GM21526 (cell line): ENCODE results near the gene NKAIN4.

Experiments
- ATAC-seq: cut with Tn5 transposase; IDR thresholded peaks from one replicate; pipeline ENCODE4 v1.9.1; 2021; ENCODE audit warnings: moderate library complexity; ENCODE audit not compliant: unreplicated experiment, low FRiP score

Gene NKAIN4

GRCh38 chr20:63220696-63221399, 33.4 kb downstream of the NKAIN4 start:
- no peak for ATAC-seq

DNA sequence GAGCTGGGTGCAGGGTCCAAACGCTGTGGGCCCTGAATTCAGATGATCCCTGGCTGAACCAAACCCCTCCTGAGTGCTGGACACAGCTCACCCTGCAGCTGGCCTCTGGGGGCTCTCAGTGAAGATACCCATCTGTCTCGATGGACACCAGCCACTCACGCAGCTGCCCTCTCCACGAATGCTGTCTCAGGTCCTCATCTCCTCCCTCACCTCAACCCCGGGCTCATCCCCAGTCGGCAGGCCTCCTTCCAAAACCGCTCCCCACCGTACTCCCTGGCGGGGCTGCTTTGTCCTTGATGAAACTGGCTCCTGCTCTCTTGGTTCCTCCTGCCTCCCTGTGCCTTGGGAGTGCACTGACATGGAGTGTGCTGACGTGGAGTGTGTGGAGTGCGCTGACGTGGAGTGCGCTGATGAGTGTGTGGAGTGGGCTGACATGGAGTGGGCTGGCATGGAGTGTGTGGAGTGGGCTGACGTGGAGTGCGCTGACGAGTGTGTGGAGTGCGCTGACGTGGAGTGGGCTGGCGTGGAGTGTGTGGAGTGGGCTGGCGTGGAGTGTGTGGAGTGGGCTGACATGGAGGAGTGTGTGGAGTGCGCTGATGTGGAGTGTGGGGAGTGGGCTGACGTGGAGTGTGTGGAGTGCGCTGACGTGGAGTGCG, 34.3 kb downstream of the NKAIN4 start:
- no peak for ATAC-seq

- no peak for ATAC-seq
Measured at GRCh38 chr20:63219447-63219821, 34.8 kb downstream of the NKAIN4 start.

DNA sequence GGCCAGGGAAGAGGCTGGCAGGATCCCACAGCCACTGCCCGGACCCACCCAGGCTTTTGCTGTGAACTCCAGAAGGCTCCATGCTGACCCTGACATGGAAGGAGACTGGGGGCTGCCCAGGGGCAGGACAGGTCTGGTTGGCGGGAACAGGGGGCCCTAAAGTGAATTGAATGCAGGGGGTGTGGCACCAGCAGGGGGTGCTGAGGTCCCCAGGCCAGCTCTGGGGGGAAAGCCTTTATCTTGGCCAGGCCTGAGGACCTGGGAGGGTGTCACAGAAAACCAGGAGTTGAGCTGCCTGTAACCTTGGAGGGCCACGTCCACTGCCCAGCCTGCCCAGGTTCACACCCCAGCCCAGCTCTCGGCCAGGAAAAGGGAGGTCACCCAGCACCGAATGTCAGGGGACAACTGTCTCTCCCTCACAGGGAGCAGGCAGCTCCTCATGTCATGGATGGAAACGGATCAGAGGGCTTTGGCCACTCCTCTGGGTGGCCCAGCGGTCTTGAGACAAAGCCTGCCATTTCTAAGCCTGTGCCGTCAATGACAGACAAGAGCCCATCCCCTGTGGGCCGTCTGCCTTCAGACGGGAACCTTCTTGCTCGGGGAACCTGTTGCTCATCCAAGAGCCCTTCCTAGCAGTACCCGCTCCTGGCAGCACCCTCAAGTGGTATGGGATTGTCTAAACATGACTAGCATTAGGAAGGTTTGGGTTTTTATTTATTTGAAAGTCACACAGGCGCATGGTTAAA, 35.4 kb downstream of the NKAIN4 start:
- no peak for ATAC-seq

DNA sequence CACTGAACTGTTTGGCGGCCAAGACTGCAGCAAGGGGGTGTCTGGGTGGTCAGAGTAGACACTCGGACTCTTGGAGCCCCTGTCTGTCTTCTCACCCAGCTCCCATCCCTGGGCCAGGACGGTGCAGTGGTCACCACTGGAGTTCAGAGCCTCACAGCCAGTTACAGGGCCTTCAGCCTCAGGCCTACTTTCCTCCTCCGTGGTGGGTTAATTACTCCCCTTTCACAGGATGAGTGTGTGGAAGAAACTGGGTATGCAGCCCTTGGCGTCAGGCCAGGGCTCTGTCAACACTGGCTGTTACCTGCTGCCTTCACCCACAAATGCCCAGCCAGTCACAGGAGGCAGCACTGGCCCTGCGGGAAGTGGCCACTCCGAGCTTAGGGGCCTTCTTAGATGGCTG, 36.6 kb downstream of the NKAIN4 start:
- ATAC-seq: no peak

GRCh38 chr20:63216849-63217471, 37.3 kb downstream of the NKAIN4 start:
- no peak for ATAC-seq

DNA sequence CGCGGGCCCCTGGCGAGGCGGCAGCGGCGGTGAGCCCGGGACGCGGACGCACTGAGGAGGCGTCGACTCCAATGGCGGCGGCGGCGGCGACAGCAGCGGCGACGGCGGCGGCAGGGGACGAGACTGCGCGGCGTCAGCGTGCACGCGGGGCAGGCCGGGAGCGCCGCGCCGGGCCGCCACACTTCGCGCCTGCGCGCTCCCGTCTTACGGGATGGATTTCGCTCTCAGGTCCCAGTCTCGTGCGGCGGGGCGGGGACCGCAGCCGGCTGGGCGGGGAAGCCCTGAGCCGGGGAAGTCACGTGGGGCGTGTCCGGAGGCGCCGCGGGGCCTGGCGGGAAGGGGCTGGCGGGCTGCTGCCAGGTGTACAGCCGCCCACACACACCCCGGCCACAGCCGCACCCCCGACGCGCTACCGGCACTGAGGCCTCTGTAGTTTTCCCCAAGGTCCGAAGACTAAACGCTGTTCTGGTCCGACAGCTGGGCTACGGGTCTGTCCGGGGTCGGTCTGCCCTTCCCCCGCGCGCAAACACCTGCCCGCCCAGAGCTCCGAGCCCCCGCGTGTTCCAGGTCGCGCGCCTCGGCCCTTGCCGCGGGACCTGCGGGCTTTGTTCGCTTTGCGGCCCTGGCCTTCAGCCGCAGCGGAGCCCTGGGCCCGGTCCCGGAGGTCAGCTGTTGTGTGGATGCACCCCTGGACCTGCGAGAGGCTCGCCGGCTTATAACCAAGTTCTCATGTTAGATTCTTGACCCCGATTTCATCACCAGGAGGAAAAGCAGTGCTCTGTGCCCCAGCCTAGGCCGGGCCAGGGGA, 38.0 kb downstream of the NKAIN4 start, which contains the start of gene YTHDF1:
Gene YTHDF1, minus strand, starts transcription at position 91 of the 808 bp plus-strand sequence. CDS start 239 bp downstream, outside the sequence.
- ATAC-seq: peak; percentile 78

- peak; percentile 23 for ATAC-seq
Measured at GRCh38 chr20:63215101-63216040, 38.9 kb downstream of the NKAIN4 start.

GRCh38 chr20:63214514-63214913, 39.7 kb downstream of the NKAIN4 start:
- ATAC-seq: no peak

DNA sequence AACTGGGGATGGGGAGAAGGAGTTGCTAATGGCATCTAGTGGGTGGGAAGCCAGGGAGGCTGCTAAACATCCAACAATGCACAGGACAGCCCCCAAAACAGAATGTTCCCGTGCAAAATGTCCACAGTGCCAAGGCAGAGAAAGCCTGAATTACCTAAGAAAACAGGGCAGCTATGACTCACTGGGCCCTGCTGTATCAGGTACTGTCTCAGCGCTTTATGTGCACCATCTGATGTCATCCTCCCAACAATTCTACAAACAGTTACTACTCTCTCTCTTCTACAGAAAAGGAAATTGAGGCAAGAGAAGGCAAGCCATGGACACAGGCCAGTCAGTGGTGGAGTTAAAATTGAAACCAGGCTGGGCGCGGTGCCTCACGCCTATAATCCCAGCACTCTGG, 41.5 kb downstream of the NKAIN4 start:
- ATAC-seq: no peak

- ATAC-seq: no peak
Measured at GRCh38 chr20:63212393-63212730, 41.9 kb downstream of the NKAIN4 start.

- no peak for ATAC-seq
Measured at GRCh38 chr20:63210011-63210605, 44.2 kb downstream of the NKAIN4 start.

DNA sequence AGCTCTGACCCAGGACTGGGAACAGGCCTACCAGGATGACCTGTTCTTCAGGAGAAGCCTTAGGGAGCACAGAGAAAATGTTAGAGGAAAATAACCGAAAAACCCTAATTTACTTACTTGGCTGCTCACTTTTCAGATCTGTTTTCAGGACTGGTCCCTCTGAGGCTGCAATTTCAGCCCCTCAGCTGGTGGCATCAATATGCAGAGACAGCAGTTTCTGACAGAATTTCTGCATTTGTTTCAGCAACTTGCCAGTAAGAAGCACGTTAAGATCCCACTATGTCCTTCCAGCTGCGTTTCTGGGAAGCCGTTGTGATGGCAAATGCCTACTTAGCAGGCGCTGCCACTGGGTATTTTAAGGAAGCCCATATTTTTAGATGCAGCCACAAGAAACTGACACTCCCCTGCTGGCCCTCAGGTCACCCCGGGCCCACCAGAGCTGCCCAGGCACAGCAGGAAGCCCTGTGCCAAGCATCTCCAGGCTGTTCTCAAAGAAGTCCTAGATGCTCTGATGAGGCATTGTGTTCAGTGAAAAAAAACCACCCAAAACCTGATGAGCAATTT, 45.8 kb downstream of the NKAIN4 start:
- no peak for ATAC-seq

DNA sequence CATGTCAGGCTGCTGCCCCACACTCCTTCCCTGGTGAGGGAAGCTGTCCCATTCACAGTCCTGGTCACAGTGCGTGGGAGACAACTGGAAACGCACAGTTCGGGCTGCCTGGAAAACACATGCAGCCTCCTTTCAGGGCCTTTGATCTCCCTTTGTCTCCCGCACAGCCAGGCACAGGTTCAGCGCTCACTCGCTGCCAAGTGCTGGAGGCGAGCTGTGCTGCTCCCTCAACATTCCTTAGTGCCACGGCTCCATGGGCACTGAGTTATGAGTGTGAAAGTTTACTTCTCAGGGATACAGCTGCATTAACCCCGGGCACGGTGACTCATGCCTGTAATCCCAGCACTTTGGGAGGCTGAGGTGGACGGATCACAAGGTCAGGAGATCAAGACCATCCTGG, 47.4 kb downstream of the NKAIN4 start:
- no peak for ATAC-seq

- no peak for ATAC-seq
Measured at GRCh38 chr20:63205896-63206295, 48.4 kb downstream of the NKAIN4 start.

DNA sequence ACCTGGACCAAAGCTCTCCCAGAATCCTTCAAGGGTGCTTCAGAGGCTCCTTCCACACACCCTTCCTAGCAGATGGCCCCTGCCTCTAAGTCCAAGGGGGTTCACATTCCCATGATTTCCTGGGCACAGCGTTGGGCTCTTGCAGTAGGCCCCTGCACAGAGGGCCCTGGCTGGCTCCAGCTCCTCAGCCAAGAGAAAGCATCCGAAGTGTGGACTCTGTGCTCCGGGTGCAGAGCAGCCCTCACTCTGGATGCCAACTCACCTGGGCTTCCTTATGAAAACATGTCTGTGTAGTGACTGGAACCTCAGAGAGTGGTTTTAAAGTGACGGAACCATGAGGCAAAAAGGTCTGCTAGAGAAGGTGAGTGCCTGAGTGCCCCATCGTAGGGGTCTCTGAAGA, 49.9 kb downstream of the NKAIN4 start:
- no peak for ATAC-seq

DNA sequence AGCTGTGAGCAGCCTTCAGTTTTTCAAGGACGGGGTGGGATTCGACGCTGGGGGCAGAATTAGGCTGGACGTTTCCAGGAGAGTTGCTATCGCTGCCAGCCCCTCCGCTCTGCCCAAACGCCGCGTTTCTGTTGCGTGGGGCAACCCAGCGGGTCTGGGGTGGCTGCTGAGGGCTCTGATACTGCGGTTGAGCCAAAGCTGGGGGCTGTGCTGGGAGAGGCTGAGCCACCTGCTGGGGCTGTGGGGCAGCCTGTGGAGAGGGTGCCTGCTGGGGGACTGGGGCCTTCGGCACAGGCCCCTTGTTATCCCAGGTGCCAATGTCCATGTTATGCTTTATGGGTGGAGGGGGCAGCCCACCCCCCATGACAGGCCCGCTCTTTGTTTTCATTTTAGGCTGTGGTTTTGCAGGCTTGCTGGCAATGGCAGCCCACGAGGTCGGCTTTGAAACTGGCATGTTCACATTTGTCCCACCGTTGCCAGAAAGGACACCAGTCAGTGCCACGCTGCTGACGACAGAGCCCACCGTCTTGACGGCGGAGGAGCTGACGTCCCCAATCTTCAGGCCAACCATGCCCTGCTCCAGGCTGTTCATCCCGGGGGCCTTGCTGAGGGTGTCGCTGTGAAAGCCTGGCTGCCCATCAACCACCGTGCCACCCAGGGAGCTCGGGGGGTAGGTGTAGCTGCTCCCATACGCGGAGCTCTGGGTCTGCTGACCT, 51.3 kb downstream of the NKAIN4 start:
- no peak for ATAC-seq

- no peak for ATAC-seq
Measured at GRCh38 chr20:63202021-63202420, 52.2 kb downstream of the NKAIN4 start.
